Testis (tissue), 5 donors: Measurements from ENCODE around the gene RGS21. TPM values are rescaled to one million over a fixed set of nuclear protein-coding genes. Genes with fewer than 3 reads are reported as not detected.

Experiments
- DNase-seq: peaks from one replicate; pipeline ENCODE4 v3.0.0-alpha.2; 2019
- H3K27ac ChIP-seq, 2 donors: fragments of 200-600 bp; sonication (generic); one replicate each; pipeline ENCODE4 v1.5.1; 2019
- H3K27me3 ChIP-seq: fragments of 200-600 bp; sonication (generic); one replicate; pipeline ENCODE4 v1.5.1; 2019
- H3K36me3 ChIP-seq: fragments of 200-600 bp; sonication (generic); one replicate; pipeline ENCODE4 v1.5.1; 2017; ENCODE audit warnings: low read depth; ENCODE audit errors: missing control alignments
- H3K4me1 ChIP-seq: fragments of 200-600 bp; sonication (generic); one replicate; pipeline ENCODE4 v1.5.1; 2019
- H3K4me3 ChIP-seq, 2 donors: fragments of 200-600 bp; sonication (generic); one replicate each; pipeline ENCODE4 v1.5.1; 2017 to 2019
- H3K9me3 ChIP-seq: fragments of 200-600 bp; sonication (generic); one replicate; pipeline ENCODE4 v1.5.1; 2017
- CTCF ChIP-seq, 3 experiments: fragments of 450-650 bp in 2 of 3; fragments of 200-600 bp in 1 of 3; sonication (generic) in 1 of 3; IDR thresholded peaks; one replicate each; pipeline ENCODE4 v1.5.1; 2016 to 2019; ENCODE audit warnings: antibody characterized with exemption in 3 of 3, mild to moderate bottlenecking in 2 of 3, moderate library complexity in 1 of 3
- POLR2A ChIP-seq: fragments of 450-650 bp; IDR thresholded peaks from one replicate; pipeline ENCODE4 v1.6.1; 2017; ENCODE audit warnings: antibody characterized with exemption, mild to moderate bottlenecking, moderate library complexity
- WGBS, 2 donors: methylation state at CpG; one replicate each; pipeline ENCODE4 v1.1.5; 2018; 5-methylcytosine and 5-hydroxymethylcytosine counted together
- intact Hi-C: fragments of 100-400 bp; cut with DNase I; formaldehyde crosslinking; loops from one replicate; pipeline ENCODE4 v1.15.1; 2023; ENCODE audit warnings: low total_unique reads
- long read RNA-seq, 2 donors: transcript quantifications; one replicate each; lab custom pipeline, GENCODE V29; 2026
- polyA plus RNA-seq: library from polyadenylated mRNA; stranded (reverse); fragments of 350-450 nt; fragmentation: Illumina TruSeq; extraction: RNeasy Lipid Tissue Mini Kit (QIAGEN cat#74804); gene quantifications from one replicate; pipeline ENCODE4 v1.2.3, GENCODE V29; 2014; ENCODE audit warnings: low read depth, low replicate concordance; ENCODE audit not compliant: insufficient read depth
- total RNA-seq, 2 donors: library from RNA; depleted of rRNA; stranded (reverse); fragments of >200 nt; gene quantifications; one replicate each; pipeline ENCODE4 v1.2.3, GENCODE V29; 2016

Gene RGS21
- not detected for total RNA-seq
- not detected for polyA plus RNA-seq
- long read RNA-seq, donor 1 = 0 reads
- long read RNA-seq, donor 2 = 0 reads

GRCh38 chr1:192316942-192317450 is at the start of gene RGS21:
TSS of gene RGS21 (plus strand) at chr1:192316992. CDS start at chr1:192343037, 26,045 bp downstream.
- Histone ChIP-seq H3K4me1 (no peaks in the 10 kb centered on the region), H3K9me3 (no peaks in the 10 kb centered on the region), H3K4me3 (no peak within 1 kb of the TSS), H3K36me3 (no peaks in the 10 kb centered on the region), H3K27me3 (no peaks in the 10 kb centered on the region), H3K27ac (no peak within 1 kb of the TSS)
- DNase-seq = no peak
- intact Hi-C loops = no loop called here
- no peak for TF ChIP-seq POLR2A
- no peak for TF ChIP-seq CTCF (IDR thresholded peaks at IDR 0.05)
- WGBS, 2 donors = 47% methylated on average over 2 of the region's 2 CpGs

- Histone ChIP-seq H3K9me3 (no peaks in the 10 kb centered on the region), H3K4me3 (no peak overlapping the region), H3K27me3 (no peaks in the 10 kb centered on the region), H3K36me3 (no peaks in the 10 kb centered on the region), H3K27ac (no peak overlapping the region), H3K4me1 (no peaks in the 10 kb centered on the region)
- no peak for TF ChIP-seq POLR2A
- 88% methylated on average over 6 of the region's 6 CpGs for WGBS, 2 donors
- DNase-seq = no peak
- intact Hi-C loops = no loop called here
These were observed 48.2 kb upstream of the RGS21 start for GRCh38 chr1:192268468-192269052.

GRCh38 chr1:192270398-192270797 is 46.4 kb upstream of the RGS21 start:
- WGBS, 2 donors = 73 to 76% methylated on average over 1 of the region's 1 CpG
- Histone ChIP-seq H3K9me3 (no peaks in the 10 kb centered on the region), H3K4me3 (no peak overlapping the region), H3K27me3 (no peaks in the 10 kb centered on the region), H3K4me1 (no peaks in the 10 kb centered on the region), H3K27ac (no peak overlapping the region), H3K36me3 (no peaks in the 10 kb centered on the region)
- intact Hi-C loops = no loop called here
- TF ChIP-seq CTCF (IDR thresholded peaks at IDR 0.05) (no peak), POLR2A (no peak)
- DNase-seq = no peak

- no peaks in the 10 kb centered on the region for H3K27me3 ChIP-seq
- H3K4me3 ChIP-seq = no peak overlapping the region
- H3K4me1 ChIP-seq = no peaks in the 10 kb centered on the region
- no peaks in the 10 kb centered on the region for H3K36me3 ChIP-seq
- no peak overlapping the region for H3K27ac ChIP-seq
- no peaks in the 10 kb centered on the region for H3K9me3 ChIP-seq
- 70 to 82% methylated on average over 3 of the region's 3 CpGs for WGBS, 2 donors
- DNase-seq = no peak
- no peak for TF ChIP-seq POLR2A
- no peak for TF ChIP-seq CTCF (IDR thresholded peaks at IDR 0.05)
- intact Hi-C loops = no loop called here
These were observed 44.1 kb upstream of the RGS21 start for GRCh38 chr1:192272732-192273131.

GRCh38 chr1:192274588-192274987 is 42.2 kb upstream of the RGS21 start:
- Histone ChIP-seq H3K4me1 (no peaks in the 10 kb centered on the region), H3K27me3 (no peaks in the 10 kb centered on the region), H3K27ac (no peak overlapping the region), H3K4me3 (no peak overlapping the region), H3K36me3 (no peaks in the 10 kb centered on the region), H3K9me3 (no peaks in the 10 kb centered on the region)
- TF ChIP-seq POLR2A (no peak), CTCF (IDR thresholded peaks at IDR 0.05) (no peak)
- intact Hi-C loops = no loop called here
- no peak for DNase-seq
- WGBS, 2 donors = 85 to 91% methylated on average over 3 of the region's 3 CpGs
